CD14-positive monocyte (primary cell): Measurements from ENCODE around the gene IL1RAPL1. TPM values are rescaled to one million over a fixed set of nuclear protein-coding genes. Genes with fewer than 3 reads are reported as not detected.

Experiments used
- DNase-seq, 3 donors: peaks; one replicate each; pipeline ENCODE4 v3.0.0-alpha.2; 2011 to 2022
- H2AFZ ChIP-seq: 2 replicates; pipeline ENCODE4 v1.6.0; 2012; ENCODE audit warnings: mild to moderate bottlenecking, low read depth, low read length, inconsistent platforms; ENCODE audit not compliant: insufficient read depth, poor library complexity, severe bottlenecking
- H3K27ac ChIP-seq, 2 donors: 1 replicate in 1 of 2; 2 replicates in 1 of 2; pipeline ENCODE4 v1.5.1; 2012 to 2013; ENCODE audit warnings: low read length in 2 of 2, control low read depth in 1 of 2, inconsistent platforms in 1 of 2, low read depth in 1 of 2, mild to moderate bottlenecking in 1 of 2
- H3K27me3 ChIP-seq, 2 donors: one replicate each; pipeline versions ENCODE4 v1.6.0 to v1.6.1; 2011 to 2013; ENCODE audit warnings: low read length in 2 of 2; ENCODE audit not compliant: control insufficient read depth in 2 of 2, insufficient read depth in 2 of 2
- H3K36me3 ChIP-seq, 2 donors: replicated peaks in 1 of 2; 1 replicate in 1 of 2; 2 replicates in 1 of 2; pipeline versions ENCODE4 v1.5.1 to v1.6.1; 2012 to 2013; ENCODE audit warnings: low read length in 2 of 2, control low read depth in 1 of 2, inconsistent platforms in 1 of 2, mild to moderate bottlenecking in 1 of 2; ENCODE audit not compliant: insufficient read depth in 2 of 2, control insufficient read depth in 1 of 2
- H3K4me1 ChIP-seq, 2 donors: 1 replicate in 1 of 2; 2 replicates in 1 of 2; pipeline versions ENCODE4 v1.5.1 to v1.6.1; 2012 to 2013; ENCODE audit warnings: low read length in 2 of 2, control low read depth in 1 of 2, inconsistent platforms in 1 of 2, mild to moderate bottlenecking in 1 of 2, moderate library complexity in 1 of 2; ENCODE audit not compliant: insufficient read depth in 2 of 2, control insufficient read depth in 1 of 2
- H3K4me2 ChIP-seq: replicated peaks from 2 replicates; pipeline ENCODE3; 2012; ENCODE audit warnings: low read length, moderate library complexity, mild to moderate bottlenecking; ENCODE audit not compliant: poor library complexity, severe bottlenecking; ENCODE audit errors: extremely low read depth
- H3K4me3 ChIP-seq, 3 experiments: fragments of 200-600 bp in 1 of 3; sonication (generic) in 1 of 3; replicated peaks in 1 of 3; 1 replicate in 2 of 3; 2 replicates in 1 of 3; pipeline ENCODE4 v1.5.1; 2011 to 2013; ENCODE audit warnings: low read length in 3 of 3, mild to moderate bottlenecking in 3 of 3, control low read depth in 2 of 3, low read depth in 2 of 3, inconsistent platforms in 1 of 3, moderate library complexity in 1 of 3
- H3K79me2 ChIP-seq: 2 replicates; pipeline ENCODE4 v1.6.0; 2012; ENCODE audit warnings: mild to moderate bottlenecking, control low read depth, inconsistent platforms, low read length, moderate library complexity; ENCODE audit not compliant: insufficient read depth
- H3K9ac ChIP-seq: 2 replicates; pipeline ENCODE4 v1.6.0; 2017; ENCODE audit warnings: low read length, mild to moderate bottlenecking; ENCODE audit not compliant: insufficient read depth, poor library complexity, severe bottlenecking
- H3K9me3 ChIP-seq, 2 donors: replicated peaks in 1 of 2; 1 replicate in 1 of 2; 2 replicates in 1 of 2; pipeline versions ENCODE4 v1.5.1 to v1.6.1; 2012 to 2013; ENCODE audit warnings: low read length in 2 of 2, control low read depth in 1 of 2; ENCODE audit not compliant: control insufficient read depth in 1 of 2, insufficient read depth in 1 of 2
- H4K20me1 ChIP-seq: 2 replicates; pipeline ENCODE4 v1.6.0; 2012; ENCODE audit warnings: mild to moderate bottlenecking, low read length, control low read depth, moderate library complexity; ENCODE audit not compliant: insufficient read depth
- H3K27ac Mint-ChIP-seq, 7 donors: one replicate each; pipeline ENCODE4 v1.8.0; 2020; ENCODE audit warnings: mild to moderate bottlenecking in 7 of 7, mixed read lengths in 7 of 7, moderate library complexity in 6 of 7, inconsistent platforms in 2 of 7
- H3K27me3 Mint-ChIP-seq, 3 donors: one replicate each; pipeline ENCODE4 v1.8.0; 2021 to 2022; ENCODE audit warnings: low read depth in 3 of 3, mild to moderate bottlenecking in 3 of 3, mixed read lengths in 3 of 3, moderate library complexity in 3 of 3, inconsistent platforms in 1 of 3
- H3K36me3 Mint-ChIP-seq, 2 donors: one replicate each; pipeline ENCODE4 v1.8.0; 2020; ENCODE audit warnings: mixed read lengths in 2 of 2, inconsistent platforms in 1 of 2, mild to moderate bottlenecking in 1 of 2
- H3K4me1 Mint-ChIP-seq: one replicate; pipeline ENCODE4 v1.8.0; 2020; ENCODE audit warnings: mild to moderate bottlenecking, mixed read lengths
- H3K4me3 Mint-ChIP-seq, 2 donors: one replicate each; pipeline ENCODE4 v1.8.0; 2020; ENCODE audit warnings: mild to moderate bottlenecking in 2 of 2, mixed read lengths in 2 of 2, moderate library complexity in 1 of 2
- H3K9me3 Mint-ChIP-seq, 7 donors: one replicate each; pipeline ENCODE4 v1.8.0; 2020 to 2022; ENCODE audit warnings: mixed read lengths in 7 of 7, mild to moderate bottlenecking in 6 of 7, moderate library complexity in 6 of 7, inconsistent platforms in 2 of 7
- CTCF ChIP-seq: fragments of 200-600 bp; IDR thresholded peaks from one replicate; pipeline ENCODE4 v1.8.0; 2022; ENCODE audit warnings: antibody characterized with exemption, mild to moderate bottlenecking
- WGBS: methylation state at CpG from one replicate; pipeline ENCODE4 v1.1.5; 2013; ENCODE audit warnings: missing lambda C conversion rate; ENCODE audit not compliant: insufficient coverage; 5-methylcytosine and 5-hydroxymethylcytosine counted together
- intact Hi-C, 2 donors: fragments of 100-400 bp; cut with micrococcal nuclease; formaldehyde crosslinking; loops; one replicate each; pipeline versions ENCODE4 v1.15.0 to v1.15.1; 2023
- polyA plus RNA-seq, 3 donors: library from polyadenylated mRNA; depleted of rRNA in 1 of 3; unstranded in 2 of 3; stranded (reverse) in 1 of 3; fragments of 300-500 nt in 2 of 3; fragments of >200 nt in 1 of 3; fragmentation: Illumina TruSeq in 2 of 3; gene quantifications; 1 replicate in 2 of 3; 2 replicates in 1 of 3; pipeline ENCODE4 v1.2.3, GENCODE V29; 2012 to 2021

Gene IL1RAPL1
- polyA plus RNA-seq, 3 donors, result not detected

GRCh38 chrX:28851871-28852270 is 264.6 kb downstream of the IL1RAPL1 start:
- no peaks in the 10 kb centered on the region for H3K36me3 ChIP-seq
- no peak for DNase-seq
- H3K4me1 ChIP-seq, result no peaks in the 10 kb centered on the region
- H3K4me1 Mint-ChIP-seq, result no peaks in the 10 kb centered on the region
- no peak overlapping the region for H3K27ac Mint-ChIP-seq
- no peaks in the 10 kb centered on the region for H3K9me3 ChIP-seq
- no CpG with 5 or more reads among the region's 1 CpG for WGBS
- no peak overlapping the region for H3K4me3 Mint-ChIP-seq
- H3K9me3 Mint-ChIP-seq, result peaks cover 0 to 3% (median 1%) of the 10 kb centered on the region in 7 donors
- no peaks in the 10 kb centered on the region for H3K79me2 ChIP-seq
- H3K36me3 Mint-ChIP-seq, result no peaks in the 10 kb centered on the region
- no peaks in the 10 kb centered on the region for H4K20me1 ChIP-seq
- intact Hi-C loops, result no loop called here
- no peak overlapping the region for H3K4me3 ChIP-seq
- H2AFZ ChIP-seq, result no peak overlapping the region
- H3K27me3 Mint-ChIP-seq, result no peaks in the 10 kb centered on the region
- no peak for TF ChIP-seq CTCF
- no peak overlapping the region for H3K27ac ChIP-seq
- no peaks in the 10 kb centered on the region for H3K27me3 ChIP-seq
- no peak overlapping the region for H3K4me2 ChIP-seq
- H3K9ac ChIP-seq, result no peak overlapping the region

GRCh38 chrX:28854637-28855036 is 267.4 kb downstream of the IL1RAPL1 start:
- DNase-seq, result no peak
- Histone ChIP-seq H3K27ac (no peak overlapping the region), H3K9ac (no peak overlapping the region), H2AFZ (no peak overlapping the region), H3K27me3 (no peaks in the 10 kb centered on the region), H3K4me3 (no peak overlapping the region), H3K9me3 (no peaks in the 10 kb centered on the region), H3K36me3 (no peaks in the 10 kb centered on the region), H4K20me1 (no peaks in the 10 kb centered on the region), H3K4me2 (no peak overlapping the region), H3K79me2 (no peaks in the 10 kb centered on the region), H3K4me1 (no peaks in the 10 kb centered on the region)
- H3K4me1 Mint-ChIP-seq, result no peaks in the 10 kb centered on the region
- H3K27me3 Mint-ChIP-seq, result no peaks in the 10 kb centered on the region
- no peak overlapping the region for H3K4me3 Mint-ChIP-seq
- no peaks in the 10 kb centered on the region for H3K36me3 Mint-ChIP-seq
- H3K9me3 Mint-ChIP-seq, result peaks cover 0 to 3% (median 1%) of the 10 kb centered on the region in 7 donors
- intact Hi-C loops, result no loop called here
- no peak overlapping the region for H3K27ac Mint-ChIP-seq
- no peak for TF ChIP-seq CTCF
- 100% methylated on average over 1 of the region's 1 CpG for WGBS
